Globus pallidus (tissue), 1 donor: ENCODE data around the gene XPC.

Source experiments
- DNase-seq: peaks from one replicate; pipeline ENCODE4 v3.0.0-alpha.2; 2015; ENCODE audit warnings: low spot score

XPC gene

GRCh38 chr3:14170531-14171159 lies 7.8 kb downstream of the XPC start:
- DNase-seq = no peak

GRCh38 chr3:14169871-14170270 lies 8.5 kb downstream of the XPC start:
- DNase-seq = no peak

- no peak for DNase-seq
These were observed 9.0 kb downstream of the XPC start for GRCh38 chr3:14169435-14169834.

- no peak for DNase-seq
These were observed 11.4 kb downstream of the XPC start for GRCh38 chr3:14166877-14167603.

GRCh38 chr3:14162178-14162577 lies 16.2 kb downstream of the XPC start:
- DNase-seq = no peak

- DNase-seq = no peak
These were observed 17.1 kb downstream of the XPC start for GRCh38 chr3:14161282-14161681.

- no peak for DNase-seq
These were observed 19.0 kb downstream of the XPC start for GRCh38 chr3:14159426-14159825.

GRCh38 chr3:14158370-14158769 lies 20.0 kb downstream of the XPC start:
- DNase-seq = no peak

- DNase-seq = no peak
These were observed 20.4 kb downstream of the XPC start for GRCh38 chr3:14157951-14158350.

GRCh38 chr3:14156843-14157561 lies 21.4 kb downstream of the XPC start:
- no peak for DNase-seq

- DNase-seq = no peak
These were observed 22.2 kb downstream of the XPC start for GRCh38 chr3:14156201-14156600.

- no peak for DNase-seq
These were observed 23.4 kb downstream of the XPC start for GRCh38 chr3:14154895-14155440.

GRCh38 chr3:14154276-14154675 lies 24.1 kb downstream of the XPC start:
- no peak for DNase-seq

- no peak for DNase-seq
These were observed 24.7 kb downstream of the XPC start for GRCh38 chr3:14153663-14154062.

GRCh38 chr3:14152963-14153355 lies 25.4 kb downstream of the XPC start:
- no peak for DNase-seq

GRCh38 chr3:14152233-14152962 lies 26.0 kb downstream of the XPC start:
- DNase-seq = no peak

- DNase-seq = no peak
These were observed 26.8 kb downstream of the XPC start for GRCh38 chr3:14151471-14152083.

- no peak for DNase-seq
These were observed 27.7 kb downstream of the XPC start for GRCh38 chr3:14150491-14151230.

GRCh38 chr3:14150078-14150477 lies 28.3 kb downstream of the XPC start:
- no peak for DNase-seq

- DNase-seq = no peak
These were observed 30.1 kb downstream of the XPC start for GRCh38 chr3:14148041-14148985.
